GM18511 (cell line): Measurements from ENCODE around the gene ABHD12B.
A peak's percentile ranks its signal among the peaks of the same experiment; 100 is the strongest.

Experiments
- ATAC-seq: cut with Tn5 transposase; IDR thresholded peaks from one replicate; pipeline ENCODE4 v1.9.1; 2021; ENCODE audit warnings: mild to moderate bottlenecking, moderate library complexity; ENCODE audit not compliant: unreplicated experiment

The ABHD12B gene, protein sequence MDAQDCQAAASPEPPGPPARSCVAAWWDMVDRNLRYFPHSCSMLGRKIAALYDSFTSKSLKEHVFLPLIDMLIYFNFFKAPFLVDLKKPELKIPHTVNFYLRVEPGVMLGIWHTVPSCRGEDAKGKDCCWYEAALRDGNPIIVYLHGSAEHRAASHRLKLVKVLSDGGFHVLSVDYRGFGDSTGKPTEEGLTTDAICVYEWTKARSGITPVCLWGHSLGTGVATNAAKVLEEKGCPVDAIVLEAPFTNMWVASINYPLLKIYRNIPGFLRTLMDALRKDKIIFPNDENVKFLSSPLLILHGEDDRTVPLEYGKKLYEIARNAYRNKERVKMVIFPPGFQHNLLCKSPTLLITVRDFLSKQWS

DNA sequence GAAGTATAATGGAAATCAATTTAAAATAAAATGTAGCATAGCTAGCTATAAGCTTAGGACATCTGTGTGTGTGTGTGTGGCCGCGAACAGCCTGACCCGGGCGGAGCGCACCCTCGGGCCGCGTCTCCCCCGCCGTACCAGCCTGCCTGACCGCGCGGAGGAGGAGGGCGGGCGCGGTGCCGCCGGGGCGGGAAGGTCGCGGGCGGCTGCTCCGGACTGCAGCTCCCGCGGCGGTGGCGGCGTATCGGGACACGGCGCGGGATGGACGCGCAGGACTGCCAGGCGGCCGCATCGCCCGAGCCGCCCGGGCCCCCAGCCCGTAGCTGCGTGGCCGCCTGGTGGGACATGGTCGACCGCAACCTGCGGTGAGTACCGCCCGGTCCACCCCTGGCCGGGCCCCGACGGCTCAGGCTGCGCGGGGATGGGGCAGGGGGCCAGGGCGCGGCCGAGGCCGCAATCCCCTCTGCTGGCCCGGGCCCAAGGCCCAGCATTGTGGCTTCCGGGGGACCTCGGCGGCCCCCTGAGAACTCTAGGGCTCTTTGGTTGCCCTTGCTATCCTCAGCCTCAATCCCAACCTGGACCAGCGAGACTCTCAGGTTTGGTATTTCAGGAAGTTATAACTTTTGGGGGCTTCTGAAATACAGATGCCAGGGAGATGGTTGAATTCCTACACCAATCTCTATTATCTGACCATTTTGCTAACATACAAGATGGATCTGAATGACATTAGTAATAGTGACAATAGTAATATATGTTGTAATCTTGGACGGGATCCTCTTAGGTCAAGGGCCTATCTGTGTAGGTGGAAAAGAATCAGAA is at the start of gene ABHD12B:
TSS of gene ABHD12B (plus strand) at position 140 of the 819 bp plus-strand sequence. CDS start at position 262, 122 bp downstream.
- no peak for ATAC-seq

DNA sequence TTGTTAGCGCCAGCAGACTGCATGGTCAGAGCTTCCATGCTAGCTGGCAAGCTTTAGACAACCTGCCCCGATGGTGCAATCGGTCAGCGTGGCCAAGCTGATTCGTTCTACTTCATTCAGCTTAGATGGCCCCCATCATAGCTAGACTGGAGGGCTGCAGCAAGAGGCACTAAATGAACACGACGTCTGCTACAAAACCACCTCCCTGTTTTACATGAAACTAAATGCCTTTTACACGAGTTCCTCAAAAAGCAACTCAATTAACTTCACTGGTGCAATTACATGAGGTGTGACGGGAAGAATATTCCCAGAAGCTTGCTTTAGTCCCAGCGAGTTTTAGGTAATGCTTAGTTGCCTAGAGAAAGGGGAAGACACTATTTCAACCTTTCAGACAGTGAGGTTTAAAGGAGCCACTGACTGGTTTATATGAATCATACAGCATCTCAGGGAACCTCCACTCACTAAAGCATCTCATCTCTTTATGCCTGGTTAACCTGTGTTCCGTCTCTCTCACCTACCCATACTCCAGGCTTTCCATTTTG is 49.3 kb upstream of the ABHD12B start:
- peak; percentile 29 for ATAC-seq

DNA sequence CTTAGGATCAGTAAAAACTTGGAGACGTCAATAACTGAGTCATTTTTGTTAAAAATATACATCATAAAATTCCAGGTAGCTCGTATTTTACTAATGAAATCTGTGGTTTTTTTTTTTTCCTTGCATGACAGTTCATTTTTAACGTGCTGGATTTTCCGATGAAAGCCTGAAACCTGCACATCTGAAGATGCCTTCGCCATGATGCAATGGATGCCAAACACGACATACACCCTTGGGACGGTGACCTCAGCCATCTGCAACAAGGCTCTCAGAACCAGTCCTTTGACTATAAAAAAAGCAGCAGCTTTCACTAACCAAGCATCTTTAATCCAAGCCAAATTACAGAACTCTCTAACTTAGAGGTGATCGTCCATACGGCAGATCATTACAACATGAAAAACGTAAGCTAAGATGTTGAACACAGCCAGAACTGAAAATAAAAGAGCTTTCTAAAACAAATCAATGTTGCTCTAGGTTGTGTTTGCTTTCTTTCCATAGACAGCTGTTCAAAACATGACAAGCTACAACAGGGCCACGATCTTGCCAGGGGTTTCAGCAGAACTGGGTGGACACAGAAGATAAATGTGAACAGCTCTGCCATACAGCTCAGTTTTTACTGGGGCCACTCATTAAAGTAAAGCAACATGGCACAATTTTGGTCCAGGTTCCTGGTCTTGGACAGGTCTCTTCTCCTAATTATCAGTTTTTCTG is 48.6 kb upstream of the ABHD12B start:
- peak; percentile 28 for ATAC-seq

DNA sequence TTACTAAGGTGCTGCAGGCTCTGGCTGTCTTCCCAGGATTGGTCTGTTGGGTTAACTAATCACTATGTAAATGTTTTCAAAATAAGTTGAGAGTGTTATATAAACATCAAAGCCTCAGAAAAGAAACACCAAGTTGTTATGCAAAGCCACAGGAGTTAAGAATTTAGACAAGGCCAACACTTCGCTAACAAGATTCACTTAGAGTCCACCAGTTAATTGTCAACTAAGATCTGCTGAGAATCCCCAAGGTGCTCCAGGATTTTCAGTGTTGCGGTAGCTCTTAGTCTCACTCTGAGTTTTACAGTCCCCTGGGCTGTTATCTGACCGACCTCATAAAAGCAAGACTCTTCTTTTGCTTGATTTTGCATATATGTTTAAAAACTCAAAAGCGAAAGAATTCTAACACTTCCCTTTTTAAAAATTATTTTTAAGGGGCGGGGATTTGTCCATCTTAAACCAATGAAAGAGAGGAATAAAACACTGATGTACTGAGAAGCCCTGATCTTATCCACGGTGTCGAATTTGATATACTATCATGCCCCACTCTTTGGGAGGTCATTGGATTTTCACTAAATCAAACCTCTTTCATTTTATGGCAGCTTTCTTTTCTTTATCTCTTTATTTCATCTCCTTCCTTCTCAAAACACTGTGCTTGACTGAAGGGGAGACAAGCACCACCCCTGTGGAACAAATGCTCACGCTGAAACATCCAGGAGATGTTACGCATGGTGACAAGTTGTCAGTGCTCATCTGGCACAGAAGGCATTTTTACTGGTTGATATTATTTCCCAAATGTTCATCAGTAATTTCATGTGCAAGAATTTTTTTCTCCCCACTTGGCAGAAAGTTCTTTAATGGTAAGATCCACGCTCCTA is 47.9 kb upstream of the ABHD12B start:
- ATAC-seq, result peak; percentile 76

DNA sequence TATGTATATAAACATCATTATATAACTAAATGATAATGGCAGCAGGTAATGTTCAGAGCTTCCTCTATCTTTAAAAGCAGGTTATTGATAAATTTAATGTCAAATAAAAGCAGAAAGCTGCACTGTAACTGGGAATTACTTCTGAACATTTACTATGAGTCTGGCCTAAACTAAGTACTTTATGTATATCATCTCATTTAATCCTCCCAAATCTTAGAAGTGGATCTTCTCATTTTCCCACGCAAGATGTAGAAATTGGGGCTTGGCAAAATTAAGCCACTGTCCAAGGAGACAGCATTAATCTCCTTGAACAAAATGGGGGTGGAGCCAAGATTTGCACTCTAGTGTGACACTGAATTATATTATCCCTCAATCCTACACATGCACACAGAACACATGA is 46.5 kb upstream of the ABHD12B start:
- ATAC-seq, result no peak

DNA sequence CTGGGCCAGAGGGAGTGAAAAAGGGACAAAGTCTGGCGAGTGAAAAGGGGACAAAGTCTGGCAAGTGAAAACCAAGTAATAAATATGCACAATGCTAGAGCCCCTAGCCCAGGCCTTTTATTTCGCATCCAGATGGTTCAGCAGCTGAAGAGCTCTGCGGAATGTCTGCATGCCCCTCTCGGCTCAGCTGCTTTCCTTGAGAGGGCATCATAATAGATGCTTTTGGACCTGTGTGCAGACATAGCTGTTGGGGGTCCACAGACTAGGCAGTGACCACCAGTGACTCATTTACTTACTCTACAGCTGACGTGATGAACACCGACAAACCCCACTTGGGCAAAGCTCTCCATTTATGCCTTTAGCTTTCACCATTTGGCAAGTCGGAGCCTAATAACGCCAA is 45.2 kb upstream of the ABHD12B start:
- ATAC-seq, result no peak

DNA sequence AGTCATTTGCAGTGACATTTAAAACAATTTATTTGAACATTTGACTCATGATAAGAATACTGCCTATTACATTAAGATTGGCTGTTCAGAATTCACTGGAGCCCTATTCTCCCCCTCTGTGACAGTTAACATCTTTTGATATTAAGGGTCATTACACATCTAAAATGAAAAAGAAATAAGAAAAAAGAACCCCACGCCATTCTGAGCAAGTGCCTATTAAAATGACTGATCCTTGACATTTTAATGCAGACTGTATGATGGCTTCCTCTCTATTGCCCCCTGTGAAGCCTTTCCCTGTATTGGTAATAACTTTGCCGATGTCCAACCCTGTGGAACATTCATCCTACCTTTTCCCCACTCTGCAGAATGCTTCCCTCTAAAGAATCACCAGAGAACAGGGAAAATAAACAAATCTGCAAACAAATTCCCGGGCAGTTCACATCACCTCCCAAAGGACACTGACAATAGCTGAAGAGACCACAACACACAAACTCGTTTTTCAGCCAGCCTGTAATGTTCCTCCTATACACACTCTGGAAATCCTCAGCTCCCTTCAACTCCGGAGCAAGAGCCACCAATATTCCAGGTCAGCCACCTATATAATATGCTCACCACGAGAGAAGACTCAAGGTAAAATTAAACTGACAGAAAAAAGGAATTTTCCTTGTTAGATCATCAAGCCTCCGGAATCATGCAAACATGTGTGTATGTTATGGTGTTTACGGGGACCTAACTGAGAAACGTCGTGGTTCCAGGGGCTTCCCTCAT is 42.9 kb upstream of the ABHD12B start:
- ATAC-seq, result no peak

DNA sequence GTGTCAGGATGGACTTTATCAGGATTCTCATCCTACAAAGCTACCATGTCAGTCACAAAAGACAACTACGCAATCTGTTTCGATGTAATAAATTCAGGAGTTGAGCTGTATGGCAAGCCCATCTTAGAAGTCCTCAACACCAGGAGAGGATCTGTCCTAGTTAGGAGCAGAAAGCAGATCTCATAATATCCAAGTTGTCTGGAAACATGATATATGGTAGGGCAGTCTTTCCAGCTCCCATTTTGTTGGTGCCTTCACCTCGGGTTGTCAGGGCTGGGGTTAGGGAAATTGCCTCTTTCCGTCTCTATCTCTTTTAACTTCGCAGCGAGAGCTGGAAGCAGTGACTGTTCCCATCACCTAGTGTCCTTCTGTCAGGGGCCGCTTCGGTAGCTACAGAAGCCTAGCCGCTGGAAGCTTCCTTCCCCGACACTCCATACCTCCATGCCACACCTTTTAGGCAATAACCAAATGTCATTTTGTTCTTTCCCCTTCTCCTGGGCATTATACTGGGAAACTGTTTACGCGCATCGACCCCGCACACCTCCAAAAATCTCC is 42.3 kb upstream of the ABHD12B start:
- no peak for ATAC-seq

DNA sequence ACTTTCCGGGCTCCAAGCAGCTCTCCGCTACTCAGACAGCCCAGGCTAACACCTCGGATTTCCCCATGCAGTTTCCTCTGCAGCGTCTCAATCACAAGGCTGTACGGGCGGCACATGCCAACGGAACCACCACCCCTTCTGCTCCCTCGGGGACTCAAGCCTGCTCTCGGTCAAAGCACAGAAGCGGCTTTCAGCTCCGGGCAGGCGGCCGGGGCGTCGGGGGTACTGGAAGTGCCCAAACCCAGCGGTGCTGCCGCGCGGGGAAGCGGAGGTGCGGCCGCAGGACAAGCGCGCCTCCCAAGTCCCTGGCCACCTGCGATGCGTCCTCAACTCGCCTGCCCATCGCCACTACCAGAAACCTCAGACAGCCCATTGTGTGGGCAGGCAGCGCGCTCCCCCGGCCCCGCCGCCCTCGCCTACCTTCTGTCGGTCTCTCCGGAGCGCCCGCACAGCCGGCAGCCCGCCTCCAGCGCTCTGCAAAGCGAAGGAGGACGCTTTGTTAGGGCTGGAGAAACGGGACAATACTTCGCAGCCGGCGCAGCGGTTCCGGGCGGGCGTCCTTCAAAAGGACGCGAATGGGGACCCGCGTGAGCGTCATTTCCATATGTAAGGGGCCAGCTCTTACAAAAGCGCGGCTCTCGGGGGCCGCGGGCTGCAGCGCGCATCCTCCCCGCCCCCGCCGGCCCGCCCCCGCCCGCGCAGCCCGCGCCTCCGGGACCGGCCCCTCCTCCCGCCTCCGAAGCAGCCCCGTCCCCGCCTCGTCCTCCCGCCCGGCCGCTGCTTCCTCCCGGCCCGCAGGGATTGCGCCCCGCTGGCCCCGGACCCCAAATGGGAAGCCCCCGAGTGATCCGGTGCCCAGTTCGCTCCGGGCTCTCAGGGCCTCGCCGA is 41.6 kb upstream of the ABHD12B start:
- peak; percentile 57 for ATAC-seq

DNA sequence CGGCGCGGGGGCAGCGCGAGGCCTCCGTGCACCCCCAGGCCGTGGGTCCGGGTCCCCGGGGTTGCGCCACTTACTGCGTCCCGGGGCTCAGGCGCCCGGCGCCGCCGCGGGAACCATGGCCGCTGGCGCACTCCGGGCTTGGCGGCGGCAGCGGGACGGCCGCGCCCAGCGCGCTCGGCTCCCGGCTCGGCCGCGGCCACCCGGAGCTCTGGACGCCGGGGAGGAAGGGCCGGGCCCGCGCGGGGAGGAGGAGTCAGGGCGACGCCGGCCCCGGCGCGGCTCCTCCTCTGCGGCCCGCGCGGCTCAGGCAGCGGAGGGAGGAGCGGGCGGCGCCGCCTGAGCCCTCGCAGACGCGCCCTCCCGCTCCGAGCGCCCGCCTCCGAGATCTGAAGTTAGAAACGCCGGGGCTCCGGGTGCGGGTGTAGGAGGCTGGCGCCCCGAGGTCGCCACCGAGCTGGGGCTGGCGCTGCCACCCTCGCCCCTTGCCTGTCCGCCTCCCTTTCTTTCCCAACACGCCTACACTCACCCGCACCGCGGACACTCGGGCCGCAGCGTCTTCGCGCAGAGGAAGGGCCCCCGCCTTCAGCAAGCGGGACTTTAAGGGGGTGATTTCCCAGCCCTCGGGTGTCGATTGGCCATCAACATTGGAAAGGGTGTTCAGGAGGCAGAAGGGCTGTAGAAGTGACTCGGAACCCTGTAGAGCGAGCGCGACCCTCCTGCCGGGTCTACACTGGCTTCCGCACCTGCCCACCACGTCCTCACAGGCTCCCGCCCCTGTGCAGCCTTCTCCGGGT is 40.7 kb upstream of the ABHD12B start, which contains the start of gene NIN:
TSS of gene NIN (minus strand) at position 231 of the 794 bp plus-strand sequence. CDS start 9,106 bp downstream, outside the sequence.
- peak; percentile 84 for ATAC-seq

DNA sequence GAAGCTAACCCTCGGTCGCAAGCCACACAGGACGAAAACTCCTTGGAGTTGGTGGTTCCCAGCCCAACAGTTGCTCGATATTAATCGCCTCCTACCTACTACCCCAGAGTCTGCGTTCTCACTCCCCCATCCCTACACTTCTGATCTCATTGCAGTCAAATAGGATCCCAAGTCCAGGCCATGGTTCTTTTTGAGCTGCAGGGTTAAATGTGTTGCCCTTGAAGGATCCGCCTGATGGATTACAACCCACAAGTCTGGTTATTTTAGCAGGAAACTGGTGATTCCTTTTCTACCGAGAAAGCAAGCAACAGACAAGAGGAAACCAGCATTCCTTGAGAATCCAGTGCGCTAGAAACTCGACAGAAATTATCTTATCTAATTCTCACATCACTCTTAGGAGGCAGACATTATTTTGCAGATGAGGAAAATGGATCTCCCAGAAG is 40.1 kb upstream of the ABHD12B start:
- ATAC-seq, result no peak

DNA sequence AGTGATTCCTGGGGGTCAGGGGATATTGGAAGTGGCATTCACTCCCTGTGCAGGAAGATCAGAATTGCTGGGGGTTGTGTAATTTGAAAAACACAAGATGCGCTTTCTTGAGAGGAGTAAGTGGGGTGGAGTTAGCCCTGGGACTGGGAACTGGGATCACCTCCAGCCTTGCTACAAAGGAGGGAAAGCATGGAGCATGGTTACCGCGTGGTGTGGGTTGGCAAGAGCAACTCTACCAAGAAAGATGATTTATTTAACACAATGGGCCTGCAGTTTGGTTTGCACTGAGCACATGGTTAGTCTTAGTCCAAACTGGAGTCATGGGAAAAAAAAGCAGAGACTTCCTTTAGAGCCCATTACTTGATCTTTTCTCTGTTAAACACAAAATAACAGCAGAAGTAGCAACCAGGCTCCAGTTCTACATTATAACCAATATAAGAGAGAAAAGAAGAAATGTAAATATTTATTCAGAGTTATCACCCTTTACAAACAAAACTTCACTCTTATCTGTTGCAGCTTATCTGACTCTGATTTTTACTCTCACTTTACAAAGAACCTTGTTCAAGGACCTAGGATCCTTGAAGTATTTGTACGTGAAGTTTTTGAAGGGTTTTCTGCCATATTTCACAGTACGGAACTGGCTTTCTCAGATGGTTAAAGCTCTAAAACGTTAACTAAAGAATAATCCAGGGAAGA is 38.8 kb upstream of the ABHD12B start:
- no peak for ATAC-seq

DNA sequence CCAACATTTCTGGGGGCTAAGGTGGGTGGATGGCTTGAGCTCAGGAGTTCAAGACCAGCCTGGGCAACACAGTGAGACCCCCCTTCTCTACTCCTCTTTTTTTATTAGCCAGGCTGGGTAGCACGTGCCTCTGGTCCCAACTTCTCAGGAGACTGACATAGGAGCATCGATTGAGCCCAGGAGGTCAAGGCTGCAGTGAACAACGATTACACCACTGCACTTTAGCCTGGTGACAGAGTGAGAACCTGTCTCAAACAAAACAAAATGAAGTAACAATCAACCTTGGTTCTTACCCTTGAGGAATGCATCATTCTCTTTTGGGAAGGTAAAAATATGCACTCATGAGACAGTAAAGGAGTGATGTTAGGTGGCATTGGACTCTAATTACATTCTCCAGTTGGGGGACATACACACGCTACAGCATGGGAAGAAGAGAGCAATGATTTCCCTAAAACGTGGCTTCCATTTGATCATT is 37.0 kb upstream of the ABHD12B start:
- no peak for ATAC-seq

DNA sequence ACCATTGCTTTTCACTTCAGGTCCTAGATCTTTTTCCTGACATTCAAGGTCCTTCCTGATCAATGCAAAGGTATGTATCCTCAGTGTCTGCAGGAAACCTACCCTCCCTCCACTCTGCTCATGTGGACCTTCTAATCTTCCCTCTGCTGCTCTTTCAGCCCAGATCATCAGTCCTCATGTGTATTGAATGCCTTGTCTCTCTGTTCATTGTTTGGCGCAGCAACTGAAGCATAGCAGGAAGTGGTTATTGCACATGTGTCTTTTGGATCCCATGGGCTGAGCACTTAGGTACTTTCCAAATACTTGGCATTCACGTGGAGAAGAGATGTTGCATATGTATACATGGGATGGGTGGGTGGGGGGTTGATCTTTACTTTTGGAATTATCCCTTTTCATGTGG is 36.6 kb upstream of the ABHD12B start:
- ATAC-seq, result no peak

DNA sequence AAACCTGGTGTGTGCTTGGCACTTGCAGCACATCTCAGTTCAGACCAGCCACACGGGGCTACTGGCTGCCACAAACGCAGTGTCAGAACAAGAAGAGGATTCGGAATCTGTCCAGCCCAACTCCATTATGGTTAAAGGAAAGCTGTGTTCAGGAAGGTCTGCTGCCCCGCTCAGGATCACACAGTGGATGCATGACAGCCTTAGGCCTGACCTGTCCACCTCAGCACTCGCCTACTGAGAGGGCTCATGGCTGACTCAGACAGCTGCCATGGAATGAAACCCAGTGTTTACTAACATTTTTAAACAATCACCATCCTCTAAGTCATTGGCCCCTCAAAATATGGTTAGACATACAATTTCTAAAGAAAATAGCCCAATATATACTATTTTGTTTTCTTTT is 35.3 kb upstream of the ABHD12B start:
- no peak for ATAC-seq

DNA sequence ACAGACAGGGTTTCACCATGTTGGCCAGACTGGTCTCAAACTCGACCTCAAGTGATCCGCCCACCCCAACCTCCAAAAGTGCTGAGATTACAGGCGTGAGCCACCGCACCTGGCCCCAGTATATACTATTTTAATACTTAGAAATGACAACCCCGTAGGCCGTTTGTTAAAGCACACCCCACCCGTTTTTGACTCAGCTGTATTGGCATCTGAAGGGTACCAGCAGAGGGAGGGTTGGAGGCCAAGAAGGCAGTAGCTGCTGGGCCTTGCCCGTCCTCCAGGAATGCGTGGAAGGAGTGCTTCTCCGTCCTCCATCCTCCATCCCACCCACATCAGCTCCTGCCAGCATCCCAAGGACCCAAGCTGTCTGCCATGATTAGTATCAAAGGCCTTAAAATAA is 34.6 kb upstream of the ABHD12B start:
- ATAC-seq, result no peak
